ENCODE measurements around the gene XPR1.

GRCh38 chr1:180851995-180852887 is 220.4 kb downstream of the XPR1 start:
- TF ChIP-seq POLR2AphosphoS5 (IDR thresholded peaks at IDR 0.05) (no peak), CTCF (IDR thresholded peaks at IDR 0.05) (no peak)
